Measurements from ENCODE around the gene GUK1.

Gene GUK1

GRCh38 chr1:228160201-228160761 is 20.2 kb downstream of the GUK1 start:
- H3K4me2 ChIP-seq: no peak overlapping the region
- H4K20me1 ChIP-seq (ENCODE audit: insufficient read depth): no peaks in the 10 kb centered on the region
- no peaks in the 10 kb centered on the region for H3K27me3 ChIP-seq (ENCODE audit: insufficient read depth, low read depth)
- H3K4me3 ChIP-seq (IDR thresholded peaks at IDR 0.05; ENCODE audit: insufficient read depth, low read depth, low read length): no peak overlapping the region
- H3K79me2 ChIP-seq (ENCODE audit: insufficient read depth, low read depth): no peaks in the 10 kb centered on the region
- peaks cover 8% of the 10 kb centered on the region for H3K4me1 ChIP-seq (ENCODE audit: low read depth, poor library complexity, severe bottlenecking)
- H3K36me3 ChIP-seq (ENCODE audit: insufficient read depth): no peaks in the 10 kb centered on the region
- H3K9ac ChIP-seq: no peak overlapping the region
- no peak overlapping the region for H2AFZ ChIP-seq (ENCODE audit: low read depth)
- no peak overlapping the region for H3K27ac ChIP-seq
- TF ChIP-seq CTCF (conservative IDR thresholded peaks at IDR 0.05; ENCODE audit: low read depth, low read length): no peak

- TF ChIP-seq CTCF (conservative IDR thresholded peaks at IDR 0.05; ENCODE audit: low read depth, low read length): no peak
- H3K4me1 ChIP-seq (ENCODE audit: low read depth, poor library complexity, severe bottlenecking): peaks cover 8% of the 10 kb centered on the region
- no peak overlapping the region for H3K4me3 ChIP-seq (IDR thresholded peaks at IDR 0.05; ENCODE audit: insufficient read depth, low read depth, low read length)
- no peaks in the 10 kb centered on the region for H3K27me3 ChIP-seq (ENCODE audit: insufficient read depth, low read depth)
- H3K79me2 ChIP-seq (ENCODE audit: insufficient read depth, low read depth): no peaks in the 10 kb centered on the region; the same call in 1 of the 2 replicates
- H3K4me2 ChIP-seq: no peak overlapping the region
- no peak overlapping the region for H2AFZ ChIP-seq (ENCODE audit: low read depth)
- no peak overlapping the region for H3K27ac ChIP-seq
- H3K9ac ChIP-seq: no peak overlapping the region
- no peaks in the 10 kb centered on the region for H4K20me1 ChIP-seq (ENCODE audit: insufficient read depth)
- H3K36me3 ChIP-seq (ENCODE audit: insufficient read depth): no peaks in the 10 kb centered on the region
Measured at GRCh38 chr1:228161362-228161761, 21.3 kb downstream of the GUK1 start.

- Histone ChIP-seq H3K79me2 (ENCODE audit: insufficient read depth, low read depth) (no peaks in the 10 kb centered on the region; the same call in 1 of the 2 replicates), H3K4me2 (no peak overlapping the region), H3K9ac (no peak overlapping the region), H3K27me3 (ENCODE audit: insufficient read depth, low read depth) (no peaks in the 10 kb centered on the region), H3K4me1 (ENCODE audit: low read depth, poor library complexity, severe bottlenecking) (peaks cover 13% of the 10 kb centered on the region), H3K36me3 (ENCODE audit: insufficient read depth) (no peaks in the 10 kb centered on the region), H2AFZ (ENCODE audit: low read depth) (no peak overlapping the region), H3K4me3 (IDR thresholded peaks at IDR 0.05; ENCODE audit: insufficient read depth, low read depth, low read length) (no peak overlapping the region), H3K27ac (no peak overlapping the region), H4K20me1 (ENCODE audit: insufficient read depth) (no peaks in the 10 kb centered on the region)
- no peak for TF ChIP-seq CTCF (conservative IDR thresholded peaks at IDR 0.05; ENCODE audit: low read depth, low read length)
Measured at GRCh38 chr1:228161866-228162265, 21.8 kb downstream of the GUK1 start.

- H3K27me3 ChIP-seq (ENCODE audit: insufficient read depth, low read depth): no peaks in the 10 kb centered on the region
- H3K4me1 ChIP-seq (ENCODE audit: low read depth, poor library complexity, severe bottlenecking): peaks cover 17% of the 10 kb centered on the region
- H3K4me2 ChIP-seq: no peak overlapping the region
- no peak overlapping the region for H3K27ac ChIP-seq
- no peak overlapping the region for H3K9ac ChIP-seq
- TF ChIP-seq CTCF (conservative IDR thresholded peaks at IDR 0.05; ENCODE audit: low read depth, low read length): no peak
- no peaks in the 10 kb centered on the region for H3K36me3 ChIP-seq (ENCODE audit: insufficient read depth)
- H3K79me2 ChIP-seq (ENCODE audit: insufficient read depth, low read depth): no peaks in the 10 kb centered on the region; the same call in 1 of the 2 replicates
- H3K4me3 ChIP-seq (IDR thresholded peaks at IDR 0.05; ENCODE audit: insufficient read depth, low read depth, low read length): no peak overlapping the region
- no peak overlapping the region for H2AFZ ChIP-seq (ENCODE audit: low read depth)
- H4K20me1 ChIP-seq (ENCODE audit: insufficient read depth): no peaks in the 10 kb centered on the region
Measured at GRCh38 chr1:228162286-228163006, 22.4 kb downstream of the GUK1 start.

All from KMS-11 (cell line).